ENCODE measurements around the gene MAGIX.

MAGIX gene

GRCh38 chrX:49174723-49175122 is 12.2 kb downstream of the MAGIX start:
- H3K27ac ChIP-seq, result no peak overlapping the region
- no peak for TF ChIP-seq CTCF (conservative IDR thresholded peaks at IDR 0.05)

DNA sequence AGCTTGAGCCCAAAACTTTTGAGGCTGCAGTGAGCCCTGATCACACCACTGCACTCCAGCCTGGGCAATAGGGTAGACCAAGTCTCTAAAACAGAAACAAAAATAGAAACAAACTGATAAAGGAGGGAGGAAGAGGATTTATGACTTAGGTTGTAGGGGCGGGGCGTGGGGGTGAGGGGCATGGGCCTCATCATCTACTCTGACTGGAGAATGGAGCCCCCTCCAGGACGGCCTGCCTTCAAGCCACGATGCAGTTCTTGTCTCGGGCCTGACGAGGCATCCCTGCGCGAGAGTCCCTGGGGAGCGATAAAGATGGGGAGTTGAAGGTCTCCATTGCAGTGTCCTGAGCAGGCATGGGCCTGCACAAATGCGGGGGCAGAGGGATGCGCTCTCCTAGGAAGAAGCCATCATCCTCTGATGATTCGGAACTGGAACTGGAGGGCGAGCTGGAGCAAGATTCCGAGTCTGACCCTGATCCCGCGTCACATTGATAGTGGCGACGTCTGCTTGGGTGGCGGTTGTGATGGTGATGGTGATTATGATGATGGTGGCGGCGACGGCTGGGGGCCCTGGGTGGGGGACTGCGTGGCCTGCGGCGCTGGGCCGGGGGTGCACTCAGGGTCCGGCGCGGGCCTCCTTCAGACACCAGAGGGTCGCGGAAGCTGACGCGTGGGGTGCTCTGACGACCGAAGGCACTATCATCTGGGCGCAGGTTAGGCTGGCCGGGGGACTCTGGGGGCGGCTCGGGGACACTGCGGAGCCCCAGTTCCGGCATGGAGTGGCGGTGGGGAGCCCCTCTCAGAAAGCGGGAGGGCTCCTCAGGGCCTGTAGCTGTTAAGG is 13.1 kb downstream of the MAGIX start:
- no peak overlapping the region for H3K27ac ChIP-seq
- no peak for TF ChIP-seq CTCF (conservative IDR thresholded peaks at IDR 0.05)

DNA sequence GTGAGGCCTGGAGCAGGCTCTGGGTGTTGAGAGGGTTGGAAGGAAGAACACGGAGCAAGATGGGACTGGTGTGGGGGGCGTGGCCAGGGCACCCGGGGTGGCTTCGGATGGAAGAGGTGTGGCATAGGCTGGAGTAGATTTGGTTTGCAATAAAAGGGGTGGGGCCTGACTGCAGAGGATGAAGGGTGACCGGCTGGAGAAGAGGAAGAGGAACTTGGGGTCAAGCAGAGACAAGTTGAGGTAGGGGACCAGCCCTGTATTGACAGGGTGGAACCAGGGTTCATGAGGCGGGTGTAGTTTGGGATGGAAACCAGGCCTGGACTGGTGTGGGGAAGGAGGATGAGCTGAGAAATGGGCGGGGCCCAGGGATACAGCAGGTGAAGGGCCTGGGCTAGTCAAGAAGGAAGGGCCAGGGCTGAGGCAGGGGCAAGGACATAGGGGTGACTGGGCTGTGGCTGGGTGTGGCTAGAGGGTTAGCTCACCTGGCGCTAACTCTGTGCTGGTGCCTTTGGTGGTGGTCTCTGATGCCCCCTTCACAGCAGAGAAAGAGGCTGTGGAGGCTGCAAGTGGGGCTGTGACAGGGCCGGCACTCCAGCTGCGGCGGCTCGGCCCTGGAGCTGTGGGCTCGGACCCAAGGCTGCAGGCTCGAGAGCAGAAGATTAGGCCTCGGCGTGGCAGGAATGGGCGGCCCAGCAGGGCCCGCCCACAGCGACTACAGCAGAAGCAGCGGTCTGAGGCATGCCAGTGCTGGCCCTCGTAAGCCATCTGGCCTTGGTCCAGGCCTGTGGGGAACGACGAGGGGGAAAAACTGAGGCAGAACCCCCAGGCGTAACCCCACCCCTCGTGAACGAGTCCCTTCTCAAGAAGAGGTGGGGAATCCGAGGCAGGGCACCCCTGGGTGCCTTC is 14.1 kb downstream of the MAGIX start:
- no peak for TF ChIP-seq CTCF (conservative IDR thresholded peaks at IDR 0.05)

DNA sequence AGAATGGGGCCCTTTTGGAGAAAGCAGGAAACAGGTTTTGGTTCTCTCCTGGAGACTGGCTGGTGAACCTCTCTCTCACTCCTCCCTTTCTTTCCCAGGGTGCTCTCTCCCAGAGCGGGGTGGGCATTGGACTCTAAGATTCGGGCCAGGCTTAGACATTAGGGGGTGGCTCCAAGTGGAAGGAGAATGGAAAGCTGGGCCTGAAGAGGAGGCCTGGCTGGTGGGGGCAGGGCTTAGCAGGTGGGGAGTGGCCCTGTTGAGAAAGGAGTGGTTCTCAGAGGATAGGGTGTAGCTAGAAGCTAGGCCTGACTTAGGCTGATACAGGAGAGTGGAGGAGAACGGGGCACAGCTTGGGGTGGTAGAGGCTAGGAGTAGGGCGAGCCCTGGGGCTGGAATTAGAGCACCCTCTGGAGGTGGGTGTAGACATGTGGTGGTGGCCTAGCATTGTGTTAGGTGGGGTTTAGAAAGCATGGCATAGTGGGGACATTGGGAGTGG is 14.8 kb downstream of the MAGIX start:
- no peak for TF ChIP-seq CTCF (conservative IDR thresholded peaks at IDR 0.05)
- H3K27ac ChIP-seq, result no peak overlapping the region

More for the DNA sequence above, 14.1 kb downstream of the MAGIX start:
- no peak overlapping the region for H3K27ac ChIP-seq

DNA sequence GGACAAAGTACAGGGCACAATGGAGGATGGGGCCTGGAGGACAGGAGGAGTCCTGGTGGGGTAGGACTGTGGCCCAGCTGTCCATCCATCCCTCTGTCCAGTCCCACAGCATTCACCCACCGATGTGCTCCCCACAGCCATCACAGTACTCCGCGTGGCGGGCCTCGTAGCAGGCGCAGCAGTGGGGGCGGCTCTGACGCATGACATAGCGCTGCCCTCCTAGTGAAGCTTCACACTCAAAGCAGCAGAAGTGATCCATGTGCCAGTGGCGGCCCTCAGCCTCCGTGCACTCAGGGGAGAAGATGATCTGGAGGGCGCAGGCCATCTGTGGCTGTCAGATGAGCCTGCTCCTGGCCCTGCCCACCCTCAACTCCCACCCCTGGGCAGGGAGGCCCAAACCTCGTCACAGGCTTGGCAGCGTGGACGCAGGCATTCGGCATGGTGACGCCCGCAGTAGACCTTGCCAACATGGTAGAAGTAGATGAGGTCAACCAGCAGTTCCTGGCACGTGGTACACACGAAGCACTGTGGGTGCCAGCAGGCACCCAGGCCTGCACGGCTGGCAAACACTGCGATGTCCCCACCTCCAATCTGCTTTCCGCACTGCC is 15.4 kb downstream of the MAGIX start:
- no peak for TF ChIP-seq CTCF (conservative IDR thresholded peaks at IDR 0.05)

GRCh38 chrX:49178537-49178936 is 16.0 kb downstream of the MAGIX start:
- no peak for TF ChIP-seq CTCF (conservative IDR thresholded peaks at IDR 0.05)
- H3K27ac ChIP-seq, result no peak overlapping the region

More for the DNA sequence above, 15.4 kb downstream of the MAGIX start:
- H3K27ac ChIP-seq, result no peak overlapping the region

DNA sequence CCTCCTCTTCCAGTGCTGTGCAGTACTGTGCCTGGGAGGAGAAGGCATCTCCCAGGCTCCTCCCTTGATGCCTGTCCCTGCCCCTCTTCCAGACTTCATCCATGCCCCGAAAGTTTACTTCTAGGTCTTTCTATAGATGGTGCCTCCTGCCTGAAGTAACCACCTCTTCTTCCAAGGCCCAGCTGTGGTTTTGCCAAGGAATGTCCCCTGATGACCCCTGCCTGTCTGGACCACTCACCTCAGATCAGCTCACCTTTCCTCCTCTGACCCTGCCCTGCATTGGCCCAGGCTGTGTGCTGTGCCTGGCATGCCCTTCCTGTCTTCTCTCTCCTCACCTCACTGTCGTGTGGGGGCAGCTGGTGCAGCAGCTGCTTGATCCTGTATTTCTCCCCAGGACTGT is 16.8 kb downstream of the MAGIX start:
- H3K27ac ChIP-seq, result no peak overlapping the region
- TF ChIP-seq CTCF (conservative IDR thresholded peaks at IDR 0.05), result no peak

Data from VCaP (cell line).